Spleen (tissue), 7 donors: Measurements from ENCODE around the gene ADAMTSL1.

Experiments used
- CTCF ChIP-seq, 11 experiments: fragments of 200-600 bp in 7 of 11; fragments of 450-650 bp in 4 of 11; sonication (generic) in 4 of 11; IDR thresholded peaks in 8 of 11; conservative IDR thresholded peaks in 3 of 11; 1 replicate in 7 of 11; 2 replicates in 4 of 11; pipeline versions ENCODE4 v1.4.0 to v1.8.0; 2016 to 2021; ENCODE audit warnings: antibody characterized with exemption in 11 of 11, inconsistent platforms in 4 of 11, mild to moderate bottlenecking in 1 of 11
- POLR2A ChIP-seq, 3 donors: fragments of 450-650 bp; IDR thresholded peaks; one replicate each; pipeline ENCODE4 v1.5.1; 2017; ENCODE audit warnings: antibody characterized with exemption in 3 of 3, mild to moderate bottlenecking in 1 of 3
- donor health status: DM: no; HTN: no; CAD: no; lungs with moderate emphysema.
- donor health status: DM: no; HTN: no; CAD: no.
- donor health status: DM: no; HTN: no; CAD: no.

- TF ChIP-seq CTCF (IDR thresholded peaks at IDR 0.05 in 8 of 11, conservative IDR thresholded peaks at IDR 0.05 in 3 of 11) (no peak), POLR2A (IDR thresholded peaks at IDR 0.05) (no peak)
Measured at GRCh38 chr9:18951936-18952335, 478.0 kb downstream of the ADAMTSL1 start.
